ENCODE data around the gene GSTT2B.
"Not testable (repeated sequence)": the region's sequence is repeated elsewhere in the genome, so short reads cannot be mapped to it uniquely, and the experiment has no call there.

Gene GSTT2B

DNA sequence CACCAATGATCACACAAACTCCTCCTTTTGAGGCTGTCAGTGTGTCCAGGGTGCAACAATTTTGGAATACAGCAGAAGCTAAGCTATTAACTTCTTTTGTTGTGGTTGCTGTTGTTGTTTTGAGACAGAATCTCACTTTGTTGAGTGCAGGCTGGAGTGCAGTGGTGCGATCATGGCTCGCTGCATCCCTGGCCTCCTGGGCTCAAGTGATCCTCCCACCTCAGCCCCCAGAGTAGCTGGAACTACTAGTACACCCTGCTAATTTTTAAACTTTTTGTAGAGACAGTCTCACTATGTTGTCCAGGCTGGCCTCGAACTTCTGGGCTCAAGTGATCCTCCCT is 22.0 kb downstream of the GSTT2B start:
- DNase-seq: no peak

DNA sequence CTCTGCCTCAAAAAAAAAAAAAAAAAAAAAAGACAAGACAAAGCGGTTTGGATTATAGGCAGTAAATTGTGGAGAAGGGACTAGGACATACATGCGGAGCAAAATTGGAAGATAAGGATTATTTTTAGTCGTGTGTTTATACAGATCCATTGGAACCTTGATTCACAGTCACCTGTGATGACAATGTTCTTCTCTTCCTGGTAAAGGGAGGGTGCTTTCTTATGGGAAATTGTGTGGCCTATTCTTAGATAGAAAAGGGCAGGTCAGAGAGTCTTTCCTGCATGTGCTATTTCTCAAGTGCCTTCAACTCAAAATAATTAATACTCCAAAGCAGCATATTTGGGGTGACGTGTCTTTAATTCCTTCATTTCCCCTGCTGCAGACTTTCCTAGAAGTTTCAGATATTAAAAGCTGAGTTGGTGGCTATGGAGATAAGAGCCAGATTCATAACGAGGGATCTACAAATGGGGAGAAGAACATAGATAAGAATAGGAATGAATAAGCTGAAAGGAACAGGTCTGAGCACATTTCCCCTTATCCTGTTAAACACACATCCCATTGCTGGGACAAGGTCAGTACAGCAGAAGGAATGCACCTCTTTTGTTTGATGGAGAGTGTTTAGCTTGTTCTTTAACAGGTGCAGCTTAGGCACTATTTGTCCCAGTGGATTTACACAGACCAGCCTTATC is 22.5 kb downstream of the GSTT2B start:
- no peak for DNase-seq

DNA sequence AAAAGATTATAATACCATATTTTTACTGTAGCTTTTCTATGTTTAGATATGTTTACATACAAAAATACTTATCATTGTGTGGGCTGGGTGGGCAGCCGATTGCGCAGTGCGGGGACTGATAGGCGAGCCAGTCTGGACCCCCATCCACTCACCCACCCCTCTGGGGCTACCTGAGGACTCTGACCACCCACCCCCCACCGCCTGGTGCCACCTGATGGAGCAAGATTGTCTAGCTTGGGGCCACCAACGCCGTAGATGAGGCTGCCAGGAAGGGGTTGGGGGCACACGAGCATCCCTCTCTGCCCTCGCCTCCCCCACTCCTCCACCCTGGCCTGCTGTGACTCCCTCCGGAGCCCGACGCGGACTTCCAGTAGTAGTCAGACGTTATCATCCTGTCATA is 34.4 kb downstream of the GSTT2B start:
- no peak for DNase-seq

DNA sequence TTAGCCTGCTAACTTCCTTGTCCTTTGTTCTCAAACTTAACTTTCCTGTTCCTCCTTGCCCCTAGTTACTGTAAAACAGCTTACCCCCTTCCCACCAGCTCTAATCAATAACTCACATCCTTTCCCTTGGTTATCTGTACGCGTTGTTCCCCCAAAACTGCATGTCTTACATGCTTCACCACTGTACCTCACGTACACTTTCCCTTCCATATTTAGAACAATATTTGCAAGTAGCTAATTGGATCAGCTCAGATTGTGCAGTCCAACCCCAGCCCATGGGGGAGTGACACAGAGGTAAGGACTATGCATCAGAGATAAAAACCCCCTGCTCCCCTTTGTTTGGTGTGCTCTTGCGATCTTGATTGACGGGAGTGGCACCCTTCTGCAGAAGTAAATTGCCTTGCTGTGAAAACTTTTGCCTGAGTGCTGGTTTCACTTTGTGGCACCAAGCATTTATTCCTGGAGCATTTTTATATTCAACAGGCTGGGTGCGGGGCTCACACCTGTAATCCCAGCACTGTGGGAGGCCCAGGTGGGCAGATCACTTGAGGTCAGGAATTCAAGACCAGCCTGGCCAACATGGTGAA is 35.9 kb downstream of the GSTT2B start:
- no peak for DNase-seq

DNA sequence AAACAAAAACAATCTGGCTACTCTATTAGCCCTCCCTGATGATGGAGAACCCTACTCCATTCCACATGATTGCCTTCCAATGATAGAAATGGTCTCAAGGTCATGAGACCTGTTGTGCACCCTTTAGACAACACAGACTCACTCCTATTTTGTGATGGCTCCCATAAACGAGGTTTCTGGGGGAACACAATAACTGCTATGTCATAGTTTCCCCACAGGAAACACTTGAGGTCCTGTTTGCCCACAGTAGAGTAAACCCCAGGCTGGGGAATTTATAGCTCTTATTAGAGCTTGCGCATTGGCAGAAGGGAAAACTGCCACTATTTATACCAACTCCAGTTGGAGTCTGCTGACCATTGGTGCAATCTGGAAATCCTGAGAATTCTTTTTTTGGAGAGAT is 38.1 kb downstream of the GSTT2B start:
- no peak for DNase-seq

DNA sequence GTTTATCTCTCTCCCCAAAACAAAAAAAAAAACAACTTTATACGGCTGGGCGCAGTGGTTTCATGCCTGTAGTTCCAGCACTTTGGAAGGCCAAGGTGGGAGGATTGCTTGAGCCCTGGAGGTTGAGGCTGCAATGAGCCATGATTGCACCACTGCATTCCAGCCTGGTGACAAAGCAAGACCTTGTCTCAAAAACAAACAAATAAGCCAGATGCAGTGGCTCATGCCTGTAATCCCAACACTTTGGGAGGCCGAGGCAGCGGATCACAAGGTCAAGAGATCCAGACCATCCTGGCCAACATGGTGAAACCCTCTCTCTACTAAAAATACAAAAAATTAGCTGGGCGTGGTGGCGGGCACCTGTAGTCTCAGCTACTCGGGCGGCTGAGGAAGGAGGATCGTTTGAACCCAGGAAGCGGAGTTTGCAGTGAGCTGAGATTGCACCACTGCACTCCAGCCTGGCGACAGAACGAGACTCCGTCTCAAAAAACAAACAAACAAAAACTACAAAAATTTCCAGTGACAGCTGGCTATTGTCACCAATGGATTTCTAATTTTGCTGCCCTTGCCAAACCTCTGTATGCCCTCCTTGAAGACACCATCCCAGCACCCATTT is 39.3 kb downstream of the GSTT2B start:
- not testable (repeated sequence) for DNase-seq

DNA sequence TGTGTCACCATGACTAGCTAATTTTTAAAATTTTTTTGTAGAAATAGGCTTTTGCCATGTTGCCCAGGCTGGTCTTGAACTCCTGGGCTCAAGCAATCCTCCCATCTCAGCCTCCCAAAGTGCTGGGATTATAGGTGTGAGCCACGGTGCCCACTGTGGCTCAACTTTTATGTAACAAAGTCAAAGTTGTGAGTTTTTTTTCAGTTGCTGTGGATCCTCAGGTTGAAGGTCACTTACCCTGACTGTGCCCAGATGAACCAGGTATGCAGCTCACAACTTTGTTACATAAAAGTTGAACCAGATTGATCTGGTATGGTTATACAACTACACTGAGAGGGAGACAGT is 40.8 kb downstream of the GSTT2B start:
- not testable (repeated sequence) for DNase-seq

DNA sequence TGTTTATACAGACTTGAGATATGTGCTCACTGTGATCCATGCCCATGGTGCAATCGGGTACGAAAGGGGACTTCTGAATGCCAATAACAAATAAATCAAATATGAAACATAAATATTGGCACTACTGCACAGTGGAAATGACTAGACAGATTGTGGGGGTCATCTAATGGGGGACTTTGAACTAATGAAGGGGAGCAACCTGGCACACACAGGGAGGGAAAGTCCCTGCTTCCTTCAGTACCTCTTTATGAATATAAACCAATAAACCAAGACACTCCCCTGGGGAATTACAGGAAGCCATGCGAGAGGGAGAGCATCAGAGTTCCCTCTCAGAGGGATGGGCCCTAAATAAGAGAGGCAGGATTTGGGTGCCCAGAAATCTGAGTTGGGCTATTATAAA is 45.7 kb downstream of the GSTT2B start:
- no peak for DNase-seq

DNA sequence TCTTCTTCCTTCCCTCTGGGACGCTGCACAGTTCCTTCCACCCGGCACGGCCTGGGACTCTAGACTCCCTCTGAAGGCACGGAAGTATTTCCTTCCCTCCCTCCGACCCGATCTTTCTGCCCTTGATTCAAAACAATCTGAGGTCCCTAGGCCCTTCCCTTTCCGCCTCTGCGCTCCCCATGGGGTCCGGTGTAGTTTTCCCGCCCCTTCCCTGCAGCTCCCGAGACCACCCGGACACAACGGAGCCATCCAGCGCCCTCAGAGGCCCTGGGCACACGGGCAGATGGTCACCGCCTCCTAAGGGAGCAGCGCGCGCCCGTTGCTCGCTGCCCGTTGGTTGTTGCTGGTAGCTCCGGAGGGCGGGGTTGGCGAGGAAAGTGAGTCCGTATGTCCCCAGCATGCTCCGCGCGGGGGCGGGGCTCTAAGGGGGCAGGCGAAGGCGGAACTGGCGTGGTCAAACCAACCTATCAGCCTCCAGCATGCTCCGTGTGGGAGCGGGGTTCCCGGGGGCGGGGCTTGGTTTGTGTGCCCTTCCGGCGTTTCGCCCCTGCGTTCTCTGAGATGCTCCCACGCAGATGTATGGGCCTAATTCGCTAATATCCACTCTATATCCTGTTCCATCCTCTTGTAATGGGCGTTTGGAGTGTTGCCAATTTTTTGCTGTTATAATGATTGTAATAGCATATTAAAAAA is 47.2 kb downstream of the GSTT2B start:
- DNase-seq: peak; percentile 97

DNA sequence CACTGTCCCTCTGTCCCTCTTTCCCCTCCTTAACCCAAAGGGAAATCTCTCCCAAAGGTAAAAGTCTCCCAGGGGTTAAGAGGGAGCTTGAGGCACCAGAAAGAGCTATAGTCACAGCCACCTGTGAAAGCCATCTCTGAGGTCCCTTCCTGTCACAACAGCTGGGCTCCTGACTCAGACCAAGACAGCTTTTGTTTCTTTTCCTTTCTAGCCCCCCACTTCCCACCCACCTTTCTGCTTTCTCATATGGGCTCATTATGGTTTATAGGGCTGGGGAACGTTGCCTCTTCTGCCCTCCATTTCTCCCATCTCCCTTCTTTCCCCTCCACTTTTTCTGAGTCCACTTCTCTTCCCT is 47.7 kb downstream of the GSTT2B start:
- DNase-seq: no peak

DNA sequence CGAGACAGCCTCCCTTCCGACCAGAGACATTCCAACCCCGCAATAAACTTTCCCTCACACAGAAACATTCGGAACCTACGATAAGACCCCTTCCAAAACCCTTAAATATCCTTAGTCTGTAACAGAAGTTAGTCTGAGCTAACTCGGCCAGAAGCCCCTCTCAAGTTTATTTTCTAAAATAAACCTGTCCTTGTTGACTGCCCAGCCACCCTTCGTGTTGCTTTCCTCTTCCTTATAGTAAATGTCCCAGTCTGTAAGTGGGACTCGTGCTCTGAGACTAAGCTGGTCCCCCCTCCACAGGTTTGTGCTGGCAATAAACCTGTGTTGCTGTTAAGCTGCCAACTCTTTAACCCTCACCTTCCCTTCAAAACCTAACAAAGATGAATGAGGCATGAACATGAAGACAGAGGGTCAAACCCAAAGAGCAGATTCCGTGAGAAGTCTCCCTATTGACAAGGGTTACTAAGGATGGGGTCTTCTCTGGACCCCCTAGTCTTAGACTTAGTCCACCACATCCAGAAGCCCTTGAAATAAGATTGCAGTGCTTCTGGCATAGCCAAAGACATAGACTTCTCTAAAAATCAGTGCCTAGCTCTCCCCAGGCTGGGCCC is 48.6 kb downstream of the GSTT2B start:
- no peak for DNase-seq

DNA sequence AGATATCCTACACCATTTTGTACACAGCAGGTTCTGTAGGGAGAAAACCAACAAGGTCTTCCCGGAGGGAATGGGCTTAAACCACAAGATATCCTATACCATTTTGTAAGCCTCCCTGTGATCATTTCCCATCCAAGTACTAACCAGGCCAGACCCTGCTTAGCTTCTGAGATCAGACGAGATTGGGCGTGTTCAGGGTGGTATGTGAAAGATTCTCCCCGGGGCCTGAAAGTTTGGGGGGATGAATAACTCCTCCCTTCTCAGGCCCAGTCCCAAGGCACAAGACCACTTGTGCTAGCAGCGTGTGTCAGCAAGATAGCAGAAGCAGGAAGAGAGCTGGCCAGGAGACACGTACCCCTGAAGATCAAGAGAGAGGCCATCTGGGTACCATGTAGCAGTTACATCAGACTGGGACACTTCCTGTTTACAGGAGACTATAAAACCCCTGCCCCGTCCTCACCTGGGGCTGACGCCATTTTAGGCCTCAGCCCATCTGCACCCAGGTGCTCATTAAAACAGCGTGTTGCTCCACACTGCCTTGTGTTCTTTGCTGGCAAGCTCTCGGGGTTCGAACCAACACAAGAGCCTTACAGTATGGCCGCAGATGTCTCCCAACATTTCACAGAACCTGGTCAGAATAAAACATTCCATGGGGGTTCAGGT is 49.5 kb downstream of the GSTT2B start:
- DNase-seq: no peak

DNA sequence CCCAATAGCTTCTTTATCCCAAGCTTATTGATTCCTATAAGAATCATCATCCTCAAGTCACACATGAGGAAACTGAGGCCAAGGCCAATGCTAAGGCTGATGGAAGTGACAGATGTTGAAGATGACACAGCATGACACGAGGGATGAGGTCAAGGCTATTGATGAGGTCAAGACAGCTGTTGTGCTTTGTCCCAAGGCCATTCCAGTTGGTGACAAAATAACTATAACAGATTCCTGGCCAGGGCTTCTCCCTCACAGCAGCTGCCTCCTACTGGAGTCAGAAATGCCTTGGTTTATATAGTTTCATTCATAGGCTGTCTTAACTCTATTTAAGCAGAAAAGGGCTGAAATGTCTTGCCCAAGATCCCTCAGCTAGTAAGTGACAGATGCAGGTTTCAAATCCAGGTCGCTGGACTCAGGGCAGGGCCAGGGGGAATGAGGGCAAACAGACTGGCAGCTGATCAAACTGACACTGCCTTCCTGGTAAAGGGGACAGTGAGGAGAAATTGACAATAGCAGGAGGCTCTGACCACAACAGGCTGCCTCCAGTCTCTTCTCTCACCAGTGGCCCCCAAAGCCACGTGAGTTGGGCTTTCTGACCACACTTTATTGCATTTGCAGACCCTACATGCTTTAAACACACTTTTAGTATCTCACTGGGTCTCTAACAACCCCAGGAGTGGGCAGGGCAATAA is 50.4 kb downstream of the GSTT2B start:
- DNase-seq: no peak

DNA sequence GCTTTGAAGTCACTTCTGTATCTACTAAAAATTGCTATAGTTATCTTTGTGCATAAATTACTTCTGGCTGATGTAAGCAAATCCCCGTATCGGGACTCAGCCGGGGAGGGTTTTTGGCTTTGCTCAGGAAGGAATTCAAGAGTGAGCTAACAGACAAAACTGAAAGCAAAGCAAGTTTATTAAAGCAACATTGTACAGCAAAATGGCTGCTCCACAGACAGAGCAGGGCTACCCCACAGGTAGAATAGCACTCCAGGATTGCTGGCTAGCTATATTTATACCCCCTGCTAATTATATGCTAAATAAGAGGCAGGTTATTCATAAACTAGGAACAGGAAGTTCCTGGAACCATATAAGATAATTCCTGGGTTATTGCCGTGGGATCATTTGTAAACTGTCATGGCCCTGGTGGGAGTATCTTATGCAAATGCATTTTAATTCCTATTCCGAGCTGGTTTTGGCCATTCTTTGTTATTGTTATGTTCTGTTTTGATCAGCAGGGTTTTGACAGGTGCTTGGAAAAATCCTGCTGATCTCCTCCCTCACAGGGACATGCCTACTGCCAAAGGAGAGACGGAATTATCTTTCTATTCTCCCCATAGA is 51.6 kb downstream of the GSTT2B start:
- no peak for DNase-seq

DNA sequence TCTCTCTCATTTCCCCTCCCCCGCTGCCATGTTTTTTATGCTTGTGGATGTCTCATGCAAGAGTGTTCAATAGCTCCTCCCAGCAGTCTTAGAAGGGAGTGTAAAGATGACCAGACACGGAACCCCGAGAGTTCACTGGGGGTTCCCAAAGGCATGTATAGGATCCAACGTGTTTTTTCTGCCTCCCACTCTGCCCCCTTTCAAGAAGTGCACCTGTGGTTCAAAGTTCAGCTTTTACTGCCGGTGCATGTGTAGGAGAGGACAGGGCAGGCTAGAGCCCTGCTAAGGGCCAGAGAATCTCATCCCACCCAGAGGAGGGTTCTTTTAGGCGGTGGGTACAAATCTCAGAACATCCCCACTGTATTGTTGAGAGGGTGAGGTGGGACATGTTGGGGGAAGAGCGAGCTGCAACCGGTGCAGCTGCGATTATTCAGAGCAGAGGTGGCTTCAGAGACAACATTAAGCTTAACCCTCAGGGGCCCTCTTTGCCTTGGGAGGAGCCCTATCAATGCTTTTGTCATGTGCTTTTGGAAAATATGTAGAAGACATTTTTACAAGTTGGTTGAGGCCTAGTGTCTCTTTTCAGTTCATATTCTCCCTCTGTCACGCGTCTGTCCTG is 52.3 kb downstream of the GSTT2B start:
- no peak for DNase-seq

DNA sequence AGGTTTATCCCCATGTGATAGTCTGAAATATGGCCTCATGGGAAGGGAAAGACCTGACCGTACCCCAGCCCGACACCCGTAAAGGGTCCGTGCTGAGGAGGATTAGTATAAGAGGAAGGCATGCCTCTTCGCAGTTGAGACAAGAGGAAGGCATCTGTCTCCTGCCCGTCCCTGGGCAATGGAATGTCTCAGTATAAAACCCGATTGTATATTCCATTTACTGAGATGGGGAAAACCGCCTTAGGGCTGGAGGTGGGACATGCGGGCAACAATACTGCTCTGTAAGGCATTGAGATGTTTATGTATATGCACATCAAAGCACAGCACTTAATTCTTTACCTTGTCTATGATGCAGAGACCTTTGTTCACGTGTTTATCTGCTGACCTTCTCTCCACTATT is 53.6 kb downstream of the GSTT2B start:
- not testable (repeated sequence) for DNase-seq
